GM21528 (cell line): ENCODE measurements around the gene COASY.
A peak's percentile ranks its signal among the peaks of the same experiment; 100 is the strongest.
"Not testable (repeated sequence)": the region's sequence is repeated elsewhere in the genome, so short reads cannot be mapped to it uniquely, and the experiment has no call there.

Experiments
- ATAC-seq: cut with Tn5 transposase; IDR thresholded peaks from one replicate; pipeline ENCODE4 v1.9.1; 2021; ENCODE audit warnings: mild to moderate bottlenecking, moderate library complexity; ENCODE audit not compliant: unreplicated experiment, low FRiP score

The COASY gene

DNA sequence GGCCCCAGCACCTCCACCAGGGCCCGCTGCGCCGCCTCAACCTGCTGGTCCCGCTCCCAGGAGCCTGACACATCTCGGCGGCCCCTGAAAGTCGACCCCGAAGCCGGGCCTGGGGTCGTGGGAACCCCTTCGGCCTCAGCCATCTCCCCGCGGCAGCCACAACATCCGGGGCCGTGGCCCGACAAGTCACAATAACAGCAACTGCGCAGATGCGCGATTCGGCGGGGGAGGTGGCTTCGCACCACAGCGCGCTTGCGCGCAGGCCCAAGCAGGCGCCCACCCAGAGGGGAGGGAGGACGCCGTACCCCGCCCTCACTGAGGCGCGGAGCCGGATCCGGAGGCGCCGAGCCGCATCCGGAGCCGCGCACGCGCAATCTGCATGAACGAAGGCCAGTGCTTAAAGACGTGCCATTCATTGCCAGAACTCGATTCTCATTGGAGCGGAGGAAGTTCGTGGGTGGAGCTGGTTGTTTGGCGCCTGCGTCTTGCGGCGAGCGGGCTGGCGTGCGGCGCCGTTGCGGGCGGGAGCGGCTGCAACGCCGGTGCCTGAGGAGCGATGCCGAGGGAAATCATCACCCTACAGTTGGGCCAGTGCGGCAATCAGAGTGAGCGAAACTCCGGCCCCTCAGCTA lies 47.4 kb downstream of the COASY start, which contains the start of the genes RETREG3 and TUBG1:
TSS of gene RETREG3 (minus strand) at position 193 of the 632 bp plus-strand sequence. CDS start at position 143, 50 bp downstream.
TSS of gene TUBG1 (plus strand) at position 502 of the 632 bp plus-strand sequence. CDS start at position 557, 55 bp downstream.
- ATAC-seq = peak; percentile 86

DNA sequence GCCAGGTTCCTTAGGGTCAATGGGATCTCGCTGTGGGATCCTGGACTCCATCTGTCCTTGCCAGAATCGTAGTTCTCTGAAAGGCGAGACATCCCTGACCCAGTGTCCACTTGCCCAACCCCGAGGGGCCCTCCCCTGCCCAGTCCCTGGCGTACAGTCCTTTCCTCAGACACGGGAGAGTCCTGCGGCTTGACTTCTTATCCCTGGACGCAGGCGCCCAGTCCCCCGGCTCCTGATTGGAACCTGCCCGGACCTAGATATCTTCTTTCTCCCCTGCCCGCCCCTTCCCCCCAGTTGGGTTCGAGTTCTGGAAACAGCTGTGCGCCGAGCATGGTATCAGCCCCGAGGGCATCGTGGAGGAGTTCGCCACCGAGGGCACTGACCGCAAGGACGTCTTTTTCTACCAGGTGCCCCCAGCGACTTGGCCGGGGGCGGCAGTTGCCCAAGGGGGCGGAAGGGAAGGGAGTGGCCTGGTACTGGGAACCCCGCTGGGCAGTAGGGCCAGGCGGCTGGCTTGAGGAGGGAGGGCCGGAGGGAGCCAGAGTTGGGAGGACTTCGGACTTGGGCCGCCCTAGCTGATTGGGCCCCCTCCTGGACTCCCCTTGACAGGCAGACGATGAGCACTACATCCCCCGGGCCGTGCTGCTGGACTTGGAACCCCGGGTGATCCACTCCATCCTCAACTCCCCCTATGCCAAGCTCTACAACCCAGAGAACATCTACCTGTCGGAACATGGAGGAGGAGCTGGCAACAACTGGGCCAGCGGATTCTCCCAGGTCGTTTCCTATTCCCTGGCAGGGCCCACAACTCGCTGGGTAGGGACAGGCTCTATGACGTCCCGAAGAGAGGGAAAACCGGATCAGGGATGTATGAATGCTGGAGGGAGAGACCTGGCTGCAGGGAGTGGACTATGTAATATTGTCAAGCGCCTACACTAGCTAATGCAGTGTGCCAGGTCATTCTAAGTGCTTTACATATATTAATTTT lies 48.2 kb downstream of the COASY start:
- ATAC-seq = not testable (repeated sequence)

DNA sequence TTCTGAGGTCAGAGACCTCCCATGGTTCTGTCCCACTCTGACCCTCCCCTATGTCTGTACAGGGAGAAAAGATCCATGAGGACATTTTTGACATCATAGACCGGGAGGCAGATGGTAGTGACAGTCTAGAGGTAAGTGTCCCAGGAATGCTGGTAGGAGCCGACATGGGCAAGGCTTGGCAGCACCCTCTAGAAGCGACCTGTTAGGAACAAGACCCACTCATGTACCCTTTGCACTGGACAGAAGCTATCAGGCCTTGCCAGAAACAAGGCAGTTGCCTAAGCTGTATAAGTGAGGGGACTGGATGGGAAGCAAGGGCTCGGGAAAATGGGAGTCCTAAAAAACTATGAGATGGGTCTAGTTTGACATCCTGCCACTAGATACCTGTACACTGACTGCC lies 50.1 kb downstream of the COASY start:
- ATAC-seq = no peak

DNA sequence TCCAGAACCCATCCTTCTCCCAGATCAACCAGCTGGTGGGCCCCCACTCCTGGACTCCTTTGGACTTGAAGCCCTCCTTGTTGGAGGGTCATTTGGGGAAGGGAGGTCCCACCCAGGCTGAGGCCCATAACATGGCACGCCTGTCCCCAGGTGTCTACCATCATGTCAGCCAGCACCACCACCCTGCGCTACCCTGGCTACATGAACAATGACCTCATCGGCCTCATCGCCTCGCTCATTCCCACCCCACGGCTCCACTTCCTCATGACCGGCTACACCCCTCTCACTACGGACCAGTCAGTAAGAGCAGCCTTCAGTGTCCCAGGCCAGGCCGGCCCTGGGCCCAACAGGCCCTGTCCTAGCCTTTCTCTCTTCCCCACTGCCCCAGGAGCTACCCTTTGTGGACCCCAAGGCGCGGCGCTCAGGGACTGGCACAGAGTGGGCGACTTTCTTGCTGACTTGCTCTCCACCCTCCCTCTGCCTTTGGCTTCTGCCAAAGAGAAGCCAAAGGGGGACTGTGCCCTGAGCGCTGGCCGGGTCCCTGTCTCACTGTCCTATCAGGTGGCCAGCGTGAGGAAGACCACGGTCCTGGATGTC lies 51.8 kb downstream of the COASY start:
- ATAC-seq = no peak
